ENCODE measurements around the gene SRF.

SRF gene

GRCh38 chr6:43204271-43205105, 33.4 kb downstream of the SRF start:
- no peaks in the 10 kb centered on the region for H3K79me2 ChIP-seq (ENCODE audit: insufficient read depth, low read length)
- H3K27me3 ChIP-seq (ENCODE audit: insufficient read depth, low read length, poor library complexity, severe bottlenecking): no peaks in the 10 kb centered on the region
- H3F3A ChIP-seq (ENCODE audit: low read depth): no peaks in the 10 kb centered on the region
- no peaks in the 10 kb centered on the region for H3K4me1 ChIP-seq (ENCODE audit: insufficient read depth, low read length, poor library complexity, severe bottlenecking)
- no peak overlapping the region for H3K4me2 ChIP-seq (ENCODE audit: low read depth, low read length, poor library complexity, severe bottlenecking)
- H4K20me1 ChIP-seq (ENCODE audit: insufficient read depth, low read length, poor library complexity, severe bottlenecking): no peaks in the 10 kb centered on the region
- no peaks in the 10 kb centered on the region for H3K36me3 ChIP-seq (ENCODE audit: insufficient read depth, low read length)
- no peaks in the 10 kb centered on the region for H3K9me2 ChIP-seq (replicated peaks; ENCODE audit: low read depth, low read length)
- no peak overlapping the region for H2AFZ ChIP-seq (ENCODE audit: low read length)
- no peak overlapping the region for H3K4me3 ChIP-seq (ENCODE audit: low read length, poor library complexity, severe bottlenecking)
- TF ChIP-seq CTCF (conservative IDR thresholded peaks at IDR 0.05; ENCODE audit: low read length): no peak
- no peak for TF ChIP-seq EZH2phosphoT487 (IDR thresholded peaks at IDR 0.05; ENCODE audit: borderline replicate concordance)
- no peaks in the 10 kb centered on the region for H3K9me3 ChIP-seq (ENCODE audit: insufficient read depth, low read depth, low read length)
- H3K9ac ChIP-seq (ENCODE audit: low read depth, low read length, poor library complexity, severe bottlenecking): no peak overlapping the region

- Histone ChIP-seq H3K4me3 (ENCODE audit: low read length, poor library complexity, severe bottlenecking) (no peak overlapping the region), H3F3A (ENCODE audit: low read depth) (no peaks in the 10 kb centered on the region), H3K9ac (ENCODE audit: low read depth, low read length, poor library complexity, severe bottlenecking) (no peak overlapping the region), H3K4me1 (ENCODE audit: insufficient read depth, low read length, poor library complexity, severe bottlenecking) (no peaks in the 10 kb centered on the region), H4K20me1 (ENCODE audit: insufficient read depth, low read length, poor library complexity, severe bottlenecking) (no peaks in the 10 kb centered on the region), H3K4me2 (ENCODE audit: low read depth, low read length, poor library complexity, severe bottlenecking) (no peak overlapping the region), H3K36me3 (ENCODE audit: insufficient read depth, low read length) (no peaks in the 10 kb centered on the region), H3K9me2 (replicated peaks; ENCODE audit: low read depth, low read length) (no peaks in the 10 kb centered on the region), H3K9me3 (ENCODE audit: insufficient read depth, low read depth, low read length) (no peaks in the 10 kb centered on the region), H3K27me3 (ENCODE audit: insufficient read depth, low read length, poor library complexity, severe bottlenecking) (no peaks in the 10 kb centered on the region), H2AFZ (ENCODE audit: low read length) (no peak overlapping the region), H3K79me2 (ENCODE audit: insufficient read depth, low read length) (no peaks in the 10 kb centered on the region)
- TF ChIP-seq EZH2phosphoT487 (IDR thresholded peaks at IDR 0.05; ENCODE audit: borderline replicate concordance): no peak
- no peak for TF ChIP-seq CTCF (conservative IDR thresholded peaks at IDR 0.05; ENCODE audit: low read length)
Measured at GRCh38 chr6:43205849-43206248, 34.8 kb downstream of the SRF start.

GRCh38 chr6:43207286-43207685, 36.2 kb downstream of the SRF start:
- Histone ChIP-seq H3K4me3 (ENCODE audit: low read length, poor library complexity, severe bottlenecking) (no peak overlapping the region), H3K9ac (ENCODE audit: low read depth, low read length, poor library complexity, severe bottlenecking) (no peak overlapping the region), H3K4me1 (ENCODE audit: insufficient read depth, low read length, poor library complexity, severe bottlenecking) (no peaks in the 10 kb centered on the region), H3K4me2 (ENCODE audit: low read depth, low read length, poor library complexity, severe bottlenecking) (no peak overlapping the region), H3K79me2 (ENCODE audit: insufficient read depth, low read length) (no peaks in the 10 kb centered on the region), H3K9me3 (ENCODE audit: insufficient read depth, low read depth, low read length) (no peaks in the 10 kb centered on the region), H3F3A (ENCODE audit: low read depth) (no peaks in the 10 kb centered on the region), H3K27me3 (ENCODE audit: insufficient read depth, low read length, poor library complexity, severe bottlenecking) (no peaks in the 10 kb centered on the region), H4K20me1 (ENCODE audit: insufficient read depth, low read length, poor library complexity, severe bottlenecking) (no peaks in the 10 kb centered on the region), H2AFZ (ENCODE audit: low read length) (no peak overlapping the region), H3K36me3 (ENCODE audit: insufficient read depth, low read length) (no peaks in the 10 kb centered on the region), H3K9me2 (replicated peaks; ENCODE audit: low read depth, low read length) (no peaks in the 10 kb centered on the region)
- TF ChIP-seq CTCF (conservative IDR thresholded peaks at IDR 0.05; ENCODE audit: low read length) (no peak), EZH2phosphoT487 (IDR thresholded peaks at IDR 0.05; ENCODE audit: borderline replicate concordance) (no peak)
